ENCODE data around the gene MEGF6. TPM values are rescaled to one million over a fixed set of nuclear protein-coding genes. Genes with fewer than 3 reads are reported as not detected.

The MEGF6 gene
- polyA plus RNA-seq, 1 donor (not counting 4 experiments of a cell fraction or from before 2014, with no cell fraction given), result 0.24 TPM

GRCh38 chr1:3594706-3595377 is 16.5 kb downstream of the MEGF6 start:
- no peak overlapping the region for H3K4me2 ChIP-seq (ENCODE audit: control insufficient read depth, extremely low read depth, insufficient read depth, low read depth, low read length)
- no peaks in the 10 kb centered on the region for H3K27me3 ChIP-seq (ENCODE audit: control insufficient read depth, extremely low read depth, insufficient read depth, low read length)
- no peak overlapping the region for H3K4me3 ChIP-seq (ENCODE audit: control insufficient read depth in 2 of 3, extremely low read depth in 1 of 3, insufficient read depth in 2 of 3, low read depth in 1 of 3, low read length in 3 of 3)
- peaks cover 6% of the 10 kb centered on the region for H3K4me1 ChIP-seq (ENCODE audit: control insufficient read depth, extremely low read depth, insufficient read depth, low read length)
- no peak overlapping the region for H3K27ac ChIP-seq (ENCODE audit: control insufficient read depth, insufficient read depth, low read length)
- dilution Hi-C loops (cut with MboI; ENCODE audit: extremely low pct_ligation_motif_present, low sequenced_read_pairs), result no loop called here
- H3K9me1 ChIP-seq (ENCODE audit: control insufficient read depth, extremely low read depth, insufficient read depth, low read length), result no peaks in the 10 kb centered on the region
- no peak for FAIRE-seq
- H4K20me1 ChIP-seq (ENCODE audit: control insufficient read depth, extremely low read depth, insufficient read depth, low read length), result no peaks in the 10 kb centered on the region
- H2AFZ ChIP-seq (ENCODE audit: control insufficient read depth, low read length), result no peak overlapping the region
- TF ChIP-seq, protein P1, sequence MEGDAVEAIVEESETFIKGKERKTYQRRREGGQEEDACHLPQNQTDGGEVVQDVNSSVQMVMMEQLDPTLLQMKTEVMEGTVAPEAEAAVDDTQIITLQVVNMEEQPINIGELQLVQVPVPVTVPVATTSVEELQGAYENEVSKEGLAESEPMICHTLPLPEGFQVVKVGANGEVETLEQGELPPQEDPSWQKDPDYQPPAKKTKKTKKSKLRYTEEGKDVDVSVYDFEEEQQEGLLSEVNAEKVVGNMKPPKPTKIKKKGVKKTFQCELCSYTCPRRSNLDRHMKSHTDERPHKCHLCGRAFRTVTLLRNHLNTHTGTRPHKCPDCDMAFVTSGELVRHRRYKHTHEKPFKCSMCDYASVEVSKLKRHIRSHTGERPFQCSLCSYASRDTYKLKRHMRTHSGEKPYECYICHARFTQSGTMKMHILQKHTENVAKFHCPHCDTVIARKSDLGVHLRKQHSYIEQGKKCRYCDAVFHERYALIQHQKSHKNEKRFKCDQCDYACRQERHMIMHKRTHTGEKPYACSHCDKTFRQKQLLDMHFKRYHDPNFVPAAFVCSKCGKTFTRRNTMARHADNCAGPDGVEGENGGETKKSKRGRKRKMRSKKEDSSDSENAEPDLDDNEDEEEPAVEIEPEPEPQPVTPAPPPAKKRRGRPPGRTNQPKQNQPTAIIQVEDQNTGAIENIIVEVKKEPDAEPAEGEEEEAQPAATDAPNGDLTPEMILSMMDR (optimal IDR thresholded peaks at IDR 0.05 in 1 of 3, IDR thresholded peaks at IDR 0.05 in 1 of 3, conservative IDR thresholded peaks at IDR 0.05 in 1 of 3; ENCODE audit: extremely low read depth in 1 of 3, insufficient read depth in 2 of 3, low read length in 3 of 3), result no peak
- no peak for TF ChIP-seq EZH2 (IDR thresholded peaks at IDR 0.05; ENCODE audit: low read length)
- no peak for DNase-seq (ENCODE audit: low read depth, low spot score)
- H3K9ac ChIP-seq (ENCODE audit: control insufficient read depth, extremely low read depth, insufficient read depth, low read length), result no peak overlapping the region
- no peaks in the 10 kb centered on the region for H3K9me3 ChIP-seq (ENCODE audit: control insufficient read depth, low read depth, low read length)
- H3K36me3 ChIP-seq (ENCODE audit: control insufficient read depth in 2 of 2, extremely low read depth in 1 of 2, insufficient read depth in 2 of 2, low read length in 2 of 2), result no peaks in the 10 kb centered on the region
- no peaks in the 10 kb centered on the region for H3K79me2 ChIP-seq (ENCODE audit: control insufficient read depth, insufficient read depth, low read length)

DNA sequence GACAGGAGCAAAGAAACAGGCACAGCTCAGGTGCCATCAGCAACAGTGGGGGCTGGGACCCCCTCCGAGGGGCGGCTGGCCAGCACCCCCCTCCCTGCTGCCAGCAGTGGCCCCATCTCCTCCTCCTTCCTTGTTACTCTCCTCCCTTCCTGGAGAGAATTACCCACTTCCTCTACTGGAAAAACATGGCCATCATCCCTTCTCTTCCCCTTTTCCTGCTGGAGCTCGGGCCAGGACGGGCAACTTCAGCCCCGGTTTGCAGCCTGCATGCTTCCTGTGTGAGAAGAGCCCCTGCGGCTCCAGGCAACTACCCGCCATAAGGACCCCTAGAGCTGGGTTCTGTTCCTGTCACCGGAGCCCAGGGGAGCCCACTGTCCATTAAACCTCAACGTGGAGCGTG is 17.6 kb downstream of the MEGF6 start:
- FAIRE-seq, result no peak
- H3K9me3 ChIP-seq (ENCODE audit: control insufficient read depth, low read depth, low read length), result no peaks in the 10 kb centered on the region

More for the DNA sequence above, 17.6 kb downstream of the MEGF6 start:
- Histone ChIP-seq H3K4me3 (ENCODE audit: control insufficient read depth in 2 of 3, extremely low read depth in 1 of 3, insufficient read depth in 2 of 3, low read depth in 1 of 3, low read length in 3 of 3) (no peak overlapping the region), H3K9me1 (ENCODE audit: control insufficient read depth, extremely low read depth, insufficient read depth, low read length) (no peaks in the 10 kb centered on the region), H3K27me3 (ENCODE audit: control insufficient read depth, extremely low read depth, insufficient read depth, low read length) (no peaks in the 10 kb centered on the region), H3K4me1 (ENCODE audit: control insufficient read depth, extremely low read depth, insufficient read depth, low read length) (peaks cover 6% of the 10 kb centered on the region), H3K27ac (ENCODE audit: control insufficient read depth, insufficient read depth, low read length) (no peak overlapping the region), H4K20me1 (ENCODE audit: control insufficient read depth, extremely low read depth, insufficient read depth, low read length) (no peaks in the 10 kb centered on the region), H2AFZ (ENCODE audit: control insufficient read depth, low read length) (no peak overlapping the region), H3K9ac (ENCODE audit: control insufficient read depth, extremely low read depth, insufficient read depth, low read length) (no peak overlapping the region), H3K36me3 (ENCODE audit: control insufficient read depth in 2 of 2, extremely low read depth in 1 of 2, insufficient read depth in 2 of 2, low read length in 2 of 2) (no peaks in the 10 kb centered on the region), H3K79me2 (ENCODE audit: control insufficient read depth, insufficient read depth, low read length) (no peaks in the 10 kb centered on the region), H3K4me2 (ENCODE audit: control insufficient read depth, extremely low read depth, insufficient read depth, low read depth, low read length) (no peak overlapping the region)
- dilution Hi-C loops (cut with MboI; ENCODE audit: extremely low pct_ligation_motif_present, low sequenced_read_pairs), result no loop called here
- TF ChIP-seq EZH2 (IDR thresholded peaks at IDR 0.05; ENCODE audit: low read length), result no peak
- TF ChIP-seq, protein P1 (optimal IDR thresholded peaks at IDR 0.05 in 1 of 3, IDR thresholded peaks at IDR 0.05 in 1 of 3, conservative IDR thresholded peaks at IDR 0.05 in 1 of 3; ENCODE audit: extremely low read depth in 1 of 3, insufficient read depth in 2 of 3, low read length in 3 of 3), result no peak
- no peak for DNase-seq (ENCODE audit: low read depth, low spot score)
